Calu3 (cell line): ENCODE results near the gene GOLGA1. TPM values are rescaled to one million over a fixed set of nuclear protein-coding genes. Genes with fewer than 3 reads are reported as not detected.
A peak's percentile ranks its signal among the peaks of the same experiment; 100 is the strongest.

Source experiments
- BruUV-seq: library from RNA; stranded (reverse); fragments of 400-500 nt; replicated peaks from 2 replicates; lab custom pipeline; 2021; lab: Mats Ljungman, UMichigan
- CTCF ChIA-PET: fragments of 300-600 bp; sonication (Branson Sonifier 250); formaldehyde crosslinking; loops from one replicate; lab custom pipeline; 2022; ENCODE audit warnings: antibody characterized with exemption; lab: Charles Lee
- DNase-seq: peaks from one replicate; pipeline ENCODE4 v3.0.0; 2022
- H3K27ac Mint-ChIP-seq: one replicate; pipeline ENCODE4 v1.8.0; 2022; ENCODE audit warnings: mixed read lengths; ENCODE audit not compliant: unreplicated experiment
- H3K27me3 Mint-ChIP-seq: one replicate; pipeline ENCODE4 v1.8.0; 2022; ENCODE audit warnings: mixed read lengths; ENCODE audit not compliant: unreplicated experiment
- H3K36me3 Mint-ChIP-seq: one replicate; pipeline ENCODE4 v1.8.0; 2022; ENCODE audit warnings: mild to moderate bottlenecking, moderate library complexity, mixed read lengths; ENCODE audit not compliant: insufficient read depth, unreplicated experiment
- H3K4me1 Mint-ChIP-seq: one replicate; pipeline ENCODE4 v1.8.0; 2022; ENCODE audit warnings: mild to moderate bottlenecking, low read depth, mixed read lengths; ENCODE audit not compliant: unreplicated experiment
- H3K4me3 Mint-ChIP-seq: one replicate; pipeline ENCODE4 v1.8.0; 2022; ENCODE audit warnings: mild to moderate bottlenecking, low read depth, moderate library complexity, mixed read lengths; ENCODE audit not compliant: unreplicated experiment
- H3K9me3 Mint-ChIP-seq: one replicate; pipeline ENCODE4 v1.8.0; 2022; ENCODE audit warnings: low read depth, mixed read lengths; ENCODE audit not compliant: unreplicated experiment
- intact Hi-C: fragments of 100-400 bp; cut with micrococcal nuclease; formaldehyde crosslinking; loops from one replicate; pipeline ENCODE4 v1.10.0; 2022; ENCODE audit not compliant: unreplicated experiment
- total RNA-seq: library from RNA; stranded (reverse); gene quantifications from 2 replicates; pipeline ENCODE4 v1.2.3, GENCODE V29; 2022
- TF ChIP-seq, protein P1 (sequence below): fragments of 200-600 bp; IDR thresholded peaks from one replicate; pipeline ENCODE4 v1.8.0; 2022; ENCODE audit warnings: antibody characterized with exemption; ENCODE audit not compliant: unreplicated experiment

The GOLGA1 gene
- total RNA-seq, 1 experiment from 2014 or later, result 13.4 TPM

DNA sequence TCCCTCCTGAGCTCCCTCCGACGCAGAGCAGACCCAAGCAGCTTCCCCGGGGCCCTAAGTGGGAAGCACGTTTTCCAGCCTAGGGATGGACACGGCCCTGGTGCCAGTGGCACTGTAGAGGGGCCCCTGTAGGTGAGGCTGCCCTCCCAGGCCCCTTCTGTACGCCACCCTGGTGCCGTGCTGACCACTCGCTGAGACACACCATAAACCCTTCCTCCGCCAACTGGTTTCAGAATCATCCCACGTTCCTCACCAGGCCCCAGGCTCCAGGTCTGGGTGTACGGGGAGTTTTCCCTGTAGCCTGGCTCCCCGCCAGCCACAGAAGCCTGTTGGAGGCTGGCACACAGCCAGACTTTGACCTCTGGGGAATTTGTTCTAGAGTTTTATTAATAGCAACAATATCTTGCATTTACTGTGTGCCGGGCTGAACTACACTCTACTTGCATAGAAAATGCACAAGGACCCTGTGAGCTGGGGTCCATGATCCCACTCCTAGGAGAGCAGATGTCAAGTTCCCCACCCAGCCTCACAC is 105.8 kb downstream of the GOLGA1 start:
- intact Hi-C loops, result no loop called here
- Mint-ChIP-seq H3K4me1 (peaks cover 16% of the 10 kb centered on the region), H3K36me3 (no peaks in the 10 kb centered on the region), H3K27me3 (no peaks in the 10 kb centered on the region), H3K4me3 (peak overlapping the region; percentile 37), H3K27ac (no peak overlapping the region), H3K9me3 (no peaks in the 10 kb centered on the region)
- TF ChIP-seq, protein P1, sequence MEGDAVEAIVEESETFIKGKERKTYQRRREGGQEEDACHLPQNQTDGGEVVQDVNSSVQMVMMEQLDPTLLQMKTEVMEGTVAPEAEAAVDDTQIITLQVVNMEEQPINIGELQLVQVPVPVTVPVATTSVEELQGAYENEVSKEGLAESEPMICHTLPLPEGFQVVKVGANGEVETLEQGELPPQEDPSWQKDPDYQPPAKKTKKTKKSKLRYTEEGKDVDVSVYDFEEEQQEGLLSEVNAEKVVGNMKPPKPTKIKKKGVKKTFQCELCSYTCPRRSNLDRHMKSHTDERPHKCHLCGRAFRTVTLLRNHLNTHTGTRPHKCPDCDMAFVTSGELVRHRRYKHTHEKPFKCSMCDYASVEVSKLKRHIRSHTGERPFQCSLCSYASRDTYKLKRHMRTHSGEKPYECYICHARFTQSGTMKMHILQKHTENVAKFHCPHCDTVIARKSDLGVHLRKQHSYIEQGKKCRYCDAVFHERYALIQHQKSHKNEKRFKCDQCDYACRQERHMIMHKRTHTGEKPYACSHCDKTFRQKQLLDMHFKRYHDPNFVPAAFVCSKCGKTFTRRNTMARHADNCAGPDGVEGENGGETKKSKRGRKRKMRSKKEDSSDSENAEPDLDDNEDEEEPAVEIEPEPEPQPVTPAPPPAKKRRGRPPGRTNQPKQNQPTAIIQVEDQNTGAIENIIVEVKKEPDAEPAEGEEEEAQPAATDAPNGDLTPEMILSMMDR, result no peak
- CTCF ChIA-PET, result interaction anchor here (0.7 to 0.9 kb wide), 3 partner anchors 17 to 39 kb away, joined by 3 to 6 read pairs (median 5); no protein-coding TSS in a partner anchor
- BruUV-seq, result no TSS peak
- peak; percentile 69 for DNase-seq

- peaks cover 1% of the 10 kb centered on the region for H3K27me3 Mint-ChIP-seq
- H3K36me3 Mint-ChIP-seq, result no peaks in the 10 kb centered on the region
- TF ChIP-seq, protein P1, result no peak
- no peaks in the 10 kb centered on the region for H3K9me3 Mint-ChIP-seq
- peak; percentile 59 for DNase-seq
- peak overlapping the region; percentile 37 for H3K4me3 Mint-ChIP-seq
- intact Hi-C loops, result no loop called here
- CTCF ChIA-PET, result interaction anchor here (0.7 to 0.9 kb wide), 3 partner anchors 16 to 39 kb away, joined by 3 to 6 read pairs (median 5); no protein-coding TSS in a partner anchor
- H3K4me1 Mint-ChIP-seq, result peaks cover 16% of the 10 kb centered on the region
- no peak overlapping the region for H3K27ac Mint-ChIP-seq
- BruUV-seq, result no TSS peak
These were observed 106.3 kb downstream of the GOLGA1 start for GRCh38 chr9:124834591-124834990.

DNA sequence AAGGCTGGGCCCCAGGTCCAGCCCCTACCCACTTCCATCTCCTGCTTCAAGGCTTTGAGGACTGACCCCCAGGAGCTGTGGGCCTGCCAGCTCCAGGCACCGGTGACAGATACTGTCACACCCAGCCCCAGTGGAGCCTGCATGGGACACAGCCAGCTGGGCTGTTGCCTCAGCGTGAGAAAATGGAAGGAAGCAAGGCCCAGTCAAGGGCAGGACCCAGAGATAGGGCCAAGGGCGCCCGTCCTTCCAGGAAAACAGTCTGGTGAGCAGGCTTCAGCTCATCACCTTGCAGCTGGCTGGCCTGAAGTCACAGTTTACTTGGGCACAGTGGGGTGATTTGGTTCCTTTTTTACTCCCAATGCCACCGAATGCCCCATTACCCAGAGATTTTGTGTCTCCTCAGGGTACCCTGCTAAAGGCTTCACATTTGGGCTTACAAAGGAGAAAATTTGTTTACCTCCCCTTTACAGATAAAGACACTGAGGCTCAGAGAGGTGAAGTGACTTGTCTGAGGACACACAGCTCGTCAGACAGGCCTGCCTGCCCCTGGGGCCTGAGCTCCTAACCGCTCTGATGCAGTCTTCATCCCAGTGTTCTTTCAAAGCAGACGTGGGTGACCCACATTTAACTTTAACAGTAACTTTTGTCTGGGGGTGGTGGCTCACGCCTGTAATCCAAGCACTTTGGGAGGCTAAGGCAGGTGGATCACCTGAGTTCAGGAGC is 109.1 kb downstream of the GOLGA1 start:
- Mint-ChIP-seq H3K4me1 (peaks cover 27% of the 10 kb centered on the region), H3K9me3 (no peaks in the 10 kb centered on the region), H3K4me3 (no peak overlapping the region), H3K27me3 (peaks cover 16% of the 10 kb centered on the region), H3K36me3 (no peaks in the 10 kb centered on the region), H3K27ac (no peak overlapping the region)
- intact Hi-C loops, result no loop called here
- no TSS peak for BruUV-seq
- TF ChIP-seq, protein P1, result no peak
- CTCF ChIA-PET, result interaction anchor here (0.6 kb wide), 1 partner anchor 293 kb away, joined by 4 read pairs; no protein-coding TSS in a partner anchor
- DNase-seq, result no peak

- no peaks in the 10 kb centered on the region for H3K36me3 Mint-ChIP-seq
- TF ChIP-seq, protein P1, result no peak
- no peak for DNase-seq
- H3K27me3 Mint-ChIP-seq, result peaks cover 16% of the 10 kb centered on the region
- no peaks in the 10 kb centered on the region for H3K9me3 Mint-ChIP-seq
- CTCF ChIA-PET, result interaction anchor here (0.6 kb wide), 1 partner anchor 1860 kb away, joined by 3 read pairs; no protein-coding TSS in a partner anchor
- no TSS peak for BruUV-seq
- peaks cover 27% of the 10 kb centered on the region for H3K4me1 Mint-ChIP-seq
- intact Hi-C loops, result no loop called here
- H3K4me3 Mint-ChIP-seq, result no peak overlapping the region
- H3K27ac Mint-ChIP-seq, result no peak overlapping the region
These were observed 110.3 kb downstream of the GOLGA1 start for GRCh38 chr9:124830593-124830992.
